Astrocyte of the cerebellum (primary cell): Measurements from ENCODE around the gene TGFB3.

Experiments used
- DNase-seq: peaks from one replicate; pipeline ENCODE4 v3.0.0-alpha.2; 2011; ENCODE audit warnings: low read depth
- H3K4me3 ChIP-seq: 2 replicates; pipeline ENCODE4 v1.5.1; 2011; ENCODE audit warnings: mild to moderate bottlenecking, low read depth, low read length, moderate library complexity
- CTCF ChIP-seq: IDR thresholded peaks from 2 replicates; pipeline ENCODE4 v1.5.1; 2012; ENCODE audit warnings: low read length, low read depth, moderate library complexity, mild to moderate bottlenecking; ENCODE audit errors: missing control alignments
- in situ Hi-C: cut with HindIII; loops from 2 replicates; pipeline ENCODE4 v1.10.0; 2017; ENCODE audit warnings: low sequenced_read_pairs

TGFB3 gene

DNA sequence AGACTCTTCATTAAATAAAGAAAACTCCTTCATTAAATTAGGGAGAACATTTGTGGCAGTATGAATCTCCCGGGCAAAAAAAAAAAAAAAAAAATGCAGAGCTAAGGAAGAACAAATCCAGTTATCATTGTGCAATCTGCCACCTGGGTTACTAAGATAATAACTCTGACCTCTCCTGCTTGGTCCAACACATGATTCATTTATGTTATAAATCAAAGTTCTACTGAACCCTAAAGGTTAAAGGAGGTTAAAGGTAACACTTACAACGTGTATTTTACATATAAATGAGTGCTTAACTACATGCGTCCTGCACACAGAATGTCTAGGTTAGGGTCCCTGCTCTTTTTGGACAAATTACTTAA lies 4.2 kb downstream of the TGFB3 start:
- in situ Hi-C loops, result loop anchor here (5.0 kb wide), 1 partner anchor 265 kb away; no protein-coding TSS in a partner anchor
- TF ChIP-seq CTCF, result no peak
- no peak overlapping the region for H3K4me3 ChIP-seq
- DNase-seq, result no peak

DNA sequence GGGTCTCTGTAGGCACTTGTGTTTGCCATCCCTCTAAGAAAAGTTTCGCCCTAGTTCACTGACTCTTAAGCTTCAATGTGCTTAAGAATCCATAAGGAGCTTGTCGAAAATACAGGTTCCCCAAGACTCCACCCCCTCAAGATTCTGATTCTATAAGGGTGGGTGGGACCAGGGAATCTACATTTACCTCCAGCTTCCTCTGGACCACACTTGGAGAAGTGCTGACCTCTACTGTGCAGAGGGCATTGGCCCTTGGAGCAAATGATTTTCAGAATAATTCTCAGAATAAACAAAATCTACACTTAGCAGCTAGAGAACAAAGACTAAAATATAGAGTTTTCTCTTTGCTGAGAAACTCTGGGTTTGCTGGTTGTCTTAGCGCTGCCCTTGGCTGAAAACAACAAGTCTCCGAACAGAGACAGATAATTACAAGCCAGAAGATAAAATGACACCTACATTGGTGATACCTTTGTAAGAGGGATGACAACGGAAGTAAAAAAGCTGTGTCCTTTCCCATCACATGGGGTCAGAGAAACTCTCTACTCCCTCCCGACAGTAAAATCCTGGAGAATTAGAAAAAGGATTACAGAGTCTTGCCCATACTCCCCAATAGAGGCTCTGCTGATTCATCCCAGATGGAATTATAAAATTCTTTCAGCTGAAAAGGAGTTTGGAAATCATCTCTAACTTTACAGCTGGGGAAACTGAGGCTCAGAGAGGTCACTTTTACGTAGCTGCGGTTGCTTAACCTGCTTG lies 4.8 kb downstream of the TGFB3 start:
- no peak overlapping the region for H3K4me3 ChIP-seq
- DNase-seq, result no peak
- in situ Hi-C loops, result loop anchor here (5.0 kb wide), 1 partner anchor 265 kb away; no protein-coding TSS in a partner anchor
- no peak for TF ChIP-seq CTCF

GRCh38 chr14:75972801-75973421 lies 8.9 kb downstream of the TGFB3 start:
- in situ Hi-C loops, result no loop called here
- no peak for TF ChIP-seq CTCF
- H3K4me3 ChIP-seq, result no peak overlapping the region
- no peak for DNase-seq

GRCh38 chr14:75971509-75971908 lies 10.3 kb downstream of the TGFB3 start:
- TF ChIP-seq CTCF, result no peak
- in situ Hi-C loops, result no loop called here
- no peak overlapping the region for H3K4me3 ChIP-seq
- no peak for DNase-seq

DNA sequence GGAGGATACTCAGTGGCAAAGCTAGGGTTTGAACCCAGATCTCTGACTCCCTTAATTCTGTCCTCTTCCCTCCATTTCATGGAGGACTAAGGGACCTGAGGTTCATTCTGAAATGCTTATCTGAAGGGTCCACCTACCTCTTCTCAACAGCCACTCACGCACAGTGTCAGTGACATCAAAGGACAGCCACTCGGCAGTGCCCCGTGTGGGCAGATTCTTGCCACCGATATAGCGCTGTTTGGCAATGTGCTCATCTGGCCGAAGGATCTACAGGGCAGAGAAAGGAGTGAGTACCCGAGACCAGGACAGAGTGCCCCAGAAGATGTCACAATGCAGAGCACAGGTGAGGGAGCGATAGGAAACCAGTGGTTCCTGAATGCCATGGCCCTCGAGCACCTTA lies 10.8 kb downstream of the TGFB3 start:
- H3K4me3 ChIP-seq, result no peak overlapping the region
- no peak for TF ChIP-seq CTCF
- no peak for DNase-seq
- in situ Hi-C loops, result no loop called here

GRCh38 chr14:75969891-75970290 lies 11.9 kb downstream of the TGFB3 start:
- TF ChIP-seq CTCF, result no peak
- in situ Hi-C loops, result no loop called here
- no peak for DNase-seq
- H3K4me3 ChIP-seq, result no peak overlapping the region
